Type B pancreatic cell (in vitro differentiated cells): Measurements from ENCODE around the gene VIM. TPM values are rescaled to one million over a fixed set of nuclear protein-coding genes. Genes with fewer than 3 reads are reported as not detected.
"Not testable (repeated sequence)": the region's sequence is repeated elsewhere in the genome, so short reads cannot be mapped to it uniquely, and the experiment has no call there.

Experiments used
- DNase-seq: peaks from one replicate; pipeline ENCODE4 v3.0.0; 2021; ENCODE audit warnings: mixed read lengths; ENCODE audit not compliant: unreplicated experiment; ENCODE audit errors: extremely low spot score
- H3K27ac Mint-ChIP-seq: 2 replicates; pipeline ENCODE4 v1.8.0; 2021; ENCODE audit warnings: mild to moderate bottlenecking, mixed read lengths
- H3K27me3 Mint-ChIP-seq: 2 replicates; pipeline ENCODE4 v1.8.0; 2021; ENCODE audit warnings: mixed read lengths
- H3K36me3 Mint-ChIP-seq: 2 replicates; pipeline ENCODE4 v1.8.0; 2021; ENCODE audit warnings: mixed read lengths
- H3K4me1 Mint-ChIP-seq: one replicate; pipeline ENCODE4 v1.8.0; 2021; ENCODE audit warnings: mixed read lengths; ENCODE audit not compliant: unreplicated experiment
- H3K4me3 Mint-ChIP-seq: 2 replicates; pipeline ENCODE4 v1.8.0; 2021; ENCODE audit warnings: mild to moderate bottlenecking, mixed read lengths
- H3K9me3 Mint-ChIP-seq: 2 replicates; pipeline ENCODE4 v1.8.0; 2021; ENCODE audit warnings: mixed read lengths
- total RNA-seq: library from RNA; stranded (reverse); gene quantifications from 2 replicates; pipeline ENCODE4 v1.2.1, GENCODE V29; 2021; ENCODE audit warnings: low replicate concordance
- TF ChIP-seq, protein P1 (sequence below): fragments of 200-600 bp; sonication (generic); conservative IDR thresholded peaks from 2 replicates; pipeline ENCODE4 v1.5.0; 2021; ENCODE audit warnings: antibody characterized with exemption, mild to moderate bottlenecking

VIM gene
- total RNA-seq, 1 donor from 2014 or later = 2,500 TPM

GRCh38 chr10:17262502-17262901 is 34.5 kb downstream of the VIM start:
- Mint-ChIP-seq H3K36me3 (peaks cover 3% of the 10 kb centered on the region), H3K27me3 (peaks cover 3% of the 10 kb centered on the region), H3K4me1 (peaks cover 5% of the 10 kb centered on the region), H3K27ac (no peak overlapping the region), H3K9me3 (peaks cover 5% of the 10 kb centered on the region), H3K4me3 (no peak overlapping the region)
- DNase-seq = no peak
- TF ChIP-seq, protein P1, sequence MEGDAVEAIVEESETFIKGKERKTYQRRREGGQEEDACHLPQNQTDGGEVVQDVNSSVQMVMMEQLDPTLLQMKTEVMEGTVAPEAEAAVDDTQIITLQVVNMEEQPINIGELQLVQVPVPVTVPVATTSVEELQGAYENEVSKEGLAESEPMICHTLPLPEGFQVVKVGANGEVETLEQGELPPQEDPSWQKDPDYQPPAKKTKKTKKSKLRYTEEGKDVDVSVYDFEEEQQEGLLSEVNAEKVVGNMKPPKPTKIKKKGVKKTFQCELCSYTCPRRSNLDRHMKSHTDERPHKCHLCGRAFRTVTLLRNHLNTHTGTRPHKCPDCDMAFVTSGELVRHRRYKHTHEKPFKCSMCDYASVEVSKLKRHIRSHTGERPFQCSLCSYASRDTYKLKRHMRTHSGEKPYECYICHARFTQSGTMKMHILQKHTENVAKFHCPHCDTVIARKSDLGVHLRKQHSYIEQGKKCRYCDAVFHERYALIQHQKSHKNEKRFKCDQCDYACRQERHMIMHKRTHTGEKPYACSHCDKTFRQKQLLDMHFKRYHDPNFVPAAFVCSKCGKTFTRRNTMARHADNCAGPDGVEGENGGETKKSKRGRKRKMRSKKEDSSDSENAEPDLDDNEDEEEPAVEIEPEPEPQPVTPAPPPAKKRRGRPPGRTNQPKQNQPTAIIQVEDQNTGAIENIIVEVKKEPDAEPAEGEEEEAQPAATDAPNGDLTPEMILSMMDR = no peak

DNA sequence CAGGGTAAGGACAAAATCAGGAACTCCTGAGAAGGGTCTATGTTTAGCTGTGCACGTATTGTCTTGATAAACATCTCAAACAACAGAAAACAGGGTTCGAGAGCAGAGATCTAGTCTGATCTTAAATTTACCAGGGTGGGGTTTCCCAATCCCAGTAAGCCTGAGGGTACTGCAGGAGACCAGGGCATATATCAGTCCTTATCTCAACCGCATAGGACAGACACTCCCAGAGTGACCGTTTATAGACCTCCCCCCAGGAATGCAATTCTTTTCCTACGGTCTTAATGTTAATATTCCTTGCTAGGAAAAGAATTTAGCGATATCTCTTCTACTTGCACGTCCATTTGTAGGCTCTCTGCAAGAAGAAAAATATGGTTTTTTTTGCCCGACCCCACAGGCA is 35.5 kb downstream of the VIM start:
- Mint-ChIP-seq H3K9me3 (peaks cover 5% of the 10 kb centered on the region), H3K4me3 (no peak overlapping the region), H3K27ac (no peak overlapping the region), H3K36me3 (peaks cover 3% of the 10 kb centered on the region), H3K4me1 (no peaks in the 10 kb centered on the region), H3K27me3 (peaks cover 3% of the 10 kb centered on the region)
- DNase-seq = no peak
- TF ChIP-seq, protein P1 = no peak

GRCh38 chr10:17265468-17265867 is 37.4 kb downstream of the VIM start:
- H3K36me3 Mint-ChIP-seq = peaks cover 3% of the 10 kb centered on the region
- peaks cover 6% of the 10 kb centered on the region for H3K27me3 Mint-ChIP-seq
- no peak overlapping the region for H3K4me3 Mint-ChIP-seq
- H3K4me1 Mint-ChIP-seq = no peaks in the 10 kb centered on the region
- DNase-seq = no peak
- H3K27ac Mint-ChIP-seq = no peak overlapping the region
- peaks cover 5% of the 10 kb centered on the region for H3K9me3 Mint-ChIP-seq
- TF ChIP-seq, protein P1 = no peak

DNA sequence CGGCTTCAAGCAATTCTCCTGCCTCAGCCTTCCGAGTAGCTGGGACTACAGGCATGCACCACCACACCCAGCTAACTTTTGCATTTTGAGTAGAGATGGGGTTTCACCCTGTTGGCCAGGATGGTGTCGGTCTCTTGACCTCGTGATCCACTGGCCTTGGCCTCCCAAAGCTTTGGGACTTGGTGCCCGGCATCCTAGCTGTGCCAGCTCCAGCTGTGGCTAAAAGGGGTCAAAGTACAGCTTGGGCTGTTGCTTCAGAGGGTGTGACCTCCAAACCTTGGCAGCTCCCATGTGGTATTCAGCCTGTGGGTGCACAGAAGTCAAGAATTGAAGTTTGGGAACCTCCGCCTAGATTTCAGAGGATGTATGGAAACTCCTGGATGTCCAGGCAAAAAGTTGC is 38.5 kb downstream of the VIM start:
- not testable (repeated sequence) for H3K36me3 Mint-ChIP-seq, H3K4me3 Mint-ChIP-seq, DNase-seq, H3K27ac Mint-ChIP-seq, H3K27me3 Mint-ChIP-seq, H3K9me3 Mint-ChIP-seq, H3K4me1 Mint-ChIP-seq

DNA sequence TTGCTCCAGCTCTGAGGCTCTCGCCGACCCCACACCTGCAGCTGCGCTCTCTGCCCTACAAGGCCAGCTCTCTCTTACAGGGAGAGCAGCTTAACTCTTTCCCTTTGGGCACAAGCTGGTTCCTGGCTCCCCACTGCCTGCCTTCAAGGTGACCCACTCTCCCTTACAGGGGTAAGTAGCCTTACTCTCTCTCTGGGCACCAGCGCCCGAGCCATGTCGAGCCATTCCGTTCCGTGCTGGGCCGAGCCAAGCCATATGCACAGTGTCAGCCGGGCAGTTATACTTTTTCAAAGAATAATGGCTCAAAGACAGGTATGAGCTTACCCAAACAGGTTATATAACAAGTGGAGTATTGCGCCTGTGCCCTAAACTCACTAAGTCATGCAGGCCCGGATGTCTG is 44.6 kb downstream of the VIM start:
- Mint-ChIP-seq H3K4me3 (no peak overlapping the region), H3K9me3 (peaks cover 10% of the 10 kb centered on the region), H3K4me1 (peaks cover 5% of the 10 kb centered on the region), H3K27ac (no peak overlapping the region), H3K36me3 (no peaks in the 10 kb centered on the region), H3K27me3 (peaks cover 3% of the 10 kb centered on the region)
- no peak for DNase-seq
- TF ChIP-seq, protein P1 = no peak

- Mint-ChIP-seq H3K9me3 (peaks cover 13% of the 10 kb centered on the region), H3K4me3 (no peak overlapping the region), H3K36me3 (no peaks in the 10 kb centered on the region), H3K4me1 (peaks cover 5% of the 10 kb centered on the region), H3K27ac (no peak overlapping the region), H3K27me3 (peaks cover 3% of the 10 kb centered on the region)
- TF ChIP-seq, protein P1 = no peak
- no peak for DNase-seq
Measured at GRCh38 chr10:17273403-17273802, 45.4 kb downstream of the VIM start.
